HG02973 (cell line): ENCODE measurements around the gene FBXO38.

Experiments
- ATAC-seq: cut with Tn5 transposase; IDR thresholded peaks from one replicate; pipeline ENCODE4 v1.9.1; 2021; ENCODE audit warnings: moderate library complexity; ENCODE audit not compliant: unreplicated experiment

FBXO38 gene

DNA sequence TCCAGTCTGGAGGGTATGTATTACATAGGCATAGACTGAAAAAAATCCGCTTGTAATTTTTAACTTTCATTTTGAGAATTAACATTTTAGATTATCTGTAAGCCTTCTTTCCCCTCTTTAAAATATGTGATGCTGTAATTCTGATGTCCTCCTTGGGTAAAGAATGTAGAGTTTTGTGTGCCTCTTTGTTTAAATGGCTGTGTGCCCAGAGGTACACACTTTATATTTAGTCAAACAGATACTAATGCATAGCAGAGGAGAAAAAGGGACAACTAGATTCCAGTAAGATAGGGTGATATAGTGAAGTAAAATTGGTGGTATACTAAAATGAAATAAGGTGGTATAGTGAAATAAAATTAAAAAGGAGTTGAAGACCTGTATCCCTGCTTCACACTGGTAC is 1.3 kb downstream of the FBXO38 start:
- ATAC-seq = no peak

- no peak for ATAC-seq
These were observed 2.3 kb downstream of the FBXO38 start for GRCh38 chr5:148386041-148386440.

GRCh38 chr5:148387325-148387724 is 3.6 kb downstream of the FBXO38 start:
- ATAC-seq = no peak

GRCh38 chr5:148388696-148389095 is 4.9 kb downstream of the FBXO38 start:
- no peak for ATAC-seq

DNA sequence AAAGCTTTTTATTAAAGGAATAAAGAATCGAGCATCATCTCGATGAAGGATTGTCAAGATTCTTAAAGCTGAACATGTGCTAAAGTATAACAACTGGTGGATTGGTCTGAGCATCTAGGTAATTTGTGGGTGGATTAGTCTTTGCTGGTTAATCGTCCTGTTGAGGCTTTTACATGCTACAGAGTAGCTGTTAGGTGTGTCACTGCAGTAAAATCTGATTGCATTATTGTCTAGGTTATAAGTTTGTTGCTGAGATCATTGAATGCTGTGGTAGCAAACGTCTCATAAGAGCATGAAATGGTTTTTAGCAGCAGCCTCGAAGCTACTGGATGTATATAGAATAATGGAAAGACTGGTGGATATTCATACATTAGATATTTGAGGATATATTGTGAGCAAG is 7.2 kb downstream of the FBXO38 start:
- ATAC-seq = no peak

GRCh38 chr5:148391422-148391821 is 7.7 kb downstream of the FBXO38 start:
- no peak for ATAC-seq

DNA sequence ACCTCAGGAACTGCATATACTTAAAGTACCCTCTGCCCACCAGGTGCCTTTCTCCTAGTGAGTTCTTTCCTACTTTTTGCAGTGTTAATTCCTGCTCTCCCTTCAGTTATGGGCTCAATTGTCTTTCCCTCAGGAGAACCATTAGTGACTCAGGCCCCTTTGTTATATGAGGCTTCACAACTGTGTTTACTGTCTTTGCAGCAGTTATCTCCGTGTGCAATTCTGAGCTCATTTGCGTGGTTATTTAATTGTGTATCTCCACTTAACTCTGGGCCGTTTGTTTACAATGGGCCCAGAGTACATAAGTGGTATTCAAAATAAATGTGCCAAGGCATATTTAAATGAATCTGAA is 9.6 kb downstream of the FBXO38 start:
- ATAC-seq = no peak

DNA sequence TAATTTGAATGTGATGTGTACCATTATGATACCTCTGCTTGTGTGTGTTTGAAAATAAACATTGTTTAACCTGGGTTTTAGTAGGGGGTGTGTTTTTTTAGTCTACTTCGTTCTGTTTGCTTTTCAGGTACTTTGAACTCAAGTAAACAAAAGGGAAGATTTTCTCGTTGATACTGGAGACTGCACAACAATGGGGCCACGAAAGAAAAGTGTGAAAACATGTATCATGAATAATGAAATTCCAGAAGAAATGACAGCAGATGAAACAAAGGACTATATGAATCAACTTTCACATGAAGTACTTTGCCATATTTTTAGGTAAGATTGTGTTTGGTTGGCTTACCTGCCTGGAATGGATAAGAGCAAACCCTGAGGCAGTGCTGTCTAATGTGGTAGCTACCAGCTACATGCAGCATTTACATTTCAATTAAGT is 10.8 kb downstream of the FBXO38 start:
- no peak for ATAC-seq

- ATAC-seq = no peak
These were observed 11.3 kb downstream of the FBXO38 start for GRCh38 chr5:148395031-148395430.

DNA sequence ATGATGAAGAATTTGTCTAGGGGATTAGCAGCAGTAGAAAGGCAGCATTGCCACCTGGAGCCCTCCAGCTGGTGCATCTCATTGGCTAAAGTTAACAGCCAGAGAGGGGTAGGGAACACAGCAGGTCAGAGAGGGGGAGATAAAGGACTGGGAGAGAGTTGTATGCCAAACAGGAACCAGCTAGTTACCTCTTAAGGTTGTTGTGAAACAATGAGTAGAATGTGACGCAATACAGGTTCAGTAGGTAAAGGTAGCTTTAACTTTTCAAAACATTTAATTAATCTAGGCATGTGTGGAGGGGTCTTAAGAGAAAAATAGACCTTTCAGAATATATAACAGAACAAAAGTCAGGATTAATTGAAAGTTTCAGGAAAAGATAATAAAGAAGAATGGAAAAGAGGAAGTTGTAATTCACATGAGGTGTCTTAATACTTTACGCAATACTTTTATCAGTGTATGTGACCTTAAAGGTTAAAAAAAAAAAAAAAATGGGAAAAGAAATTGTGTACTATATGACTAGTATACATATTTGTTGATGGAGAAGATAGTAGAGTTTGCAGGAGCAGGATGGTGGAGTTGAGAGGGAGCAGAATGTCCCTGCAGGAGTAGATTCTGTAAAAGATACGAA is 14.3 kb downstream of the FBXO38 start:
- ATAC-seq = no peak

DNA sequence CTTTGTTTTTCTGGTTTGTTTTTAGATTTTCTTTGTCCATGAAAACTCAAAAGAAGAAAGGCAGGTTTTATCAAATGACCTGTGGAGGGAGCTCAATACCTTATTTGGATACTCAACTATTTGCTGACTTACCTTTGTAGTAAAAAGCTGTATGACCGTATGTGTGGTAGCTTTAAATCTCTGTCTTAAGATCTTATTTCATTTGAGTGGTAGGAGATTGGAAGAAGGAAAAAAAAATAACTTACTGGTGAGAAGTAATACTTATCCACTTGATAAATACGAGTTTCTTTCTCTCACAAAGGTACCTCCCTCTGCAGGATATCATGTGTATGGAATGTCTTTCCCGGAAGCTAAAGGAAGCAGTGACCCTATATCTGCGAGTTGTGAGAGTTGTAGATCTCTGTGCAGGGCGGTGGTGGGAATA is 15.0 kb downstream of the FBXO38 start:
- no peak for ATAC-seq

GRCh38 chr5:148401604-148402003 is 17.8 kb downstream of the FBXO38 start:
- no peak for ATAC-seq

GRCh38 chr5:148403344-148403743 is 19.6 kb downstream of the FBXO38 start:
- ATAC-seq = peak; percentile 76

DNA sequence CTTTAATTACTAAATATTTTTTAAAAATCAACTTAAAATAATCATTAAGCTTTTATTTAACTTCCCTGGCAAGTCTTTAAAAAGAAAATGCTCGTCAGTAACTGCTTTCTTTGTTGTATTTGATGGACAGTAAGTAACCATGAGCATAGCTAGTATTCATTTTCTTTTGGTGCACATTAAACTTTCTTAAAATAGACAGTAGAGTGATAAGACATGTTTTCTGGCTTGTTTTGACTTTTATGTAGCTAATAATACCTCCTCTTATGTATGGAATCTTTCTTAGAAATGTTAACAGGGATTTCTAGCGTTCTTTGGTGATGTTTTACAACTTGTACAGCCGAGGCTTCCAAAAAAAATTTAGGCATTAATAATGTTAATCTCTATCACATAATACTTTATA is 22.6 kb downstream of the FBXO38 start:
- no peak for ATAC-seq

DNA sequence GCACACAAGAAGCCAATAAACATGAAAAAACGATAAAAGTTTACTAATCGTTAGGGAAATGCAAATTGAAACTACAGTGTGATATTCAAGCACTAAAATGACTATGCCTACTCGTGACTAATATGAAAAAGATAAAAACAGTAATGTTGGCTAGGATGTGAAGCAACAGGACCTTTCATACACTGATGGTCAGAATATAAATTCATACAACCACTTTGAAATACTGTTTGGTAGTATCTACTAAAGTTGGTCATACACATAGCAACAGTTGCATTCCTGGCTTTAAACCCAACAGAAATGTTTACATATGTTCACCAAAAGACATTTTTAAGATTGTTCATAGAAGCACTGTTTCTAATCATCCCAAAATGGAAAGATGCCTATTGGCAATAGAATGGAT is 24.3 kb downstream of the FBXO38 start:
- no peak for ATAC-seq

DNA sequence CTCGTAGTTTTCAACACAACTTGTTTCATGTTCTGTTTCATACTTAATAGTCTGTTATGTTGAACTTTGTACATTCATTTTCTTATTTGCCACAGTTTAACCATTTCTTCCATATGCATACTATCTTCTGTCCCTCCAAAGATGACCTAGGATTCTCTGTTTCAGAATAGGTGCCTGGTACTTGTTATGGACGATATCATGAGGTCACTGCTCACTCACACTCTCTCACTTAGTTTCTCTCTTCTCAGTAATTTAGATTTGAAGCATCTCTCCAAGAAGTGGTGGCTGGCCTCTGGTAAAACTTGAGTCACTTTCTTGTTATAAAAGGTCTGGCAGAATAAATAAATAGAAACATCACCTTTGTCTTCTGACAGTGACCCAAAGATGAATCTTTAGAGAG is 28.4 kb downstream of the FBXO38 start:
- no peak for ATAC-seq

- ATAC-seq = no peak
These were observed 31.1 kb downstream of the FBXO38 start for GRCh38 chr5:148414833-148415232.

DNA sequence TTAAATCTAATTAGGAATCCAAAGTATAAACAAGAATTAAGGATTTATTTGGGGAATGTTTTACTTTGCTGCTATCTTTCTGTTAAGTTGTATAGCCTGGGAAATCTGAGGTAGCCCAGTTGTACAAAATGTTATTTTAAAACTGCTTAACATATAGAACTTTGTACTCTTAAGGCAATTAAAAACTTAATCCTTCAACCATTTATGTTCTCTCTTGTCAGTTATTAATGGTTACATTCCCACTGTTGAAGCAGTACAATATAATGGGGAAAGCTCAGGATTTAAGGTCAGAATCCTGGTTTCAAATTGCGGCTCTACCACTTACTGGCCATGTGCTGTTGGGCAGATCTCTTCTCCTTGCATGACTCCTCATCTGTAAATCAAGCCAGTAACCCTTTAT is 32.7 kb downstream of the FBXO38 start:
- no peak for ATAC-seq

DNA sequence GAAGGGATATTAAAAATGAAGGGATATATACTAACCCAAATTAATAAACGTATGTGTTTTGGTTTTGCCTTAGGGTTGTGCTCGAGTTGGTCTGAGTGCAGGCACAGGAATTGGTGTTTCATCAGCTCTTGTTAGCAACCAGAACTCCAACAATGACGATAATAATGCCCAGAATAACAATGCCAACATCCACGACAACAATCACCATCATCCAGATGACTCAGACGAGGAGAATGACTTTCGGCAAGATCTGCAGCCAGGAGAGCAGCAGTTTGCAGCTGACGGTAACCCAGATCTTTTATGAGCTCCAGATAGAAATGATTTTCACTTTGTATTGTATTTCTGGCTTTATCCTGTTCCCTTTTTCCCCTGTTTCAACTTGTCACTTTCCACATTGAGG is 33.2 kb downstream of the FBXO38 start:
- no peak for ATAC-seq

- ATAC-seq = no peak
These were observed 34.8 kb downstream of the FBXO38 start for GRCh38 chr5:148418511-148418910.

DNA sequence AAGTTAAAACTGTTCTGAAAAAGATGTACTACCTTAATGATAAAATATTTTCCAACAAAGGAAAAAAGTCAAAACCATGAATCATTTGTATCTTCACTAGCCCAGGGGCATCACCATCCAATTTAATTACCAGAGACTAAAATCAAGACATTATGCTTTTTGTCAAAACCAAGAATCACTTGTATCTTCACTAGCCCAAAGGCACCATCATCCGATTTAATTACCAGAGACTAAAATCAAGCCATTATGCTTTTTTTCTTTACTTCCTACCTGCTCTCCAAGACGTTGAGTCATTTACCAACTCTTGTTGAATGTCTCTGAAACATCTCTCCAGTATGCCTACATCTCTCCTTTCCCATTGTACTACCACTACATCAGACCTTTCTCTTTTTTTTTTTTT is 37.9 kb downstream of the FBXO38 start:
- no peak for ATAC-seq

GRCh38 chr5:148425808-148426207 is 42.0 kb downstream of the FBXO38 start:
- ATAC-seq = no peak

DNA sequence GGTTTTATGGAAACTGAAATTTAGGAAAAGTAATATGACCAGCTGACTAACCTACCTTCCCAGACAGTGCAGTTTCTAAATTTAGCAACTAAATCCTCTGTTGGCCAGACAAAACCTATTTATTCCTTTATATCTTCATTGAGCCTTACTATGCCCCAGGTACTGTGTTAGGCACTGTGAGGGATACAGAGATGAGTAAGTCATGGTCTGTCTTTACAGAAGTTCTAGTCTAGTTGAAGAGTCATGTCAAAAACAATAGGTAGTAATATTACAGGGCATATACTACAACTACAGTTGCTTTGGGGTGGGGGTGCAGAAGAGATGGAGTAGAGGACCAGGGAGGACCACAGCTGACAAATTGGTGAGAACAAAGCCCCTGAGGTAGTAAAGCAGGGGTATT is 42.8 kb downstream of the FBXO38 start:
- ATAC-seq = no peak
